ENCODE data around the gene TCF7L2.

TCF7L2 gene

GRCh38 chr10:112967200-112967599 is 17.2 kb downstream of the TCF7L2 start:
- DNase-seq: no peak

GRCh38 chr10:112969131-112969530 is 19.1 kb downstream of the TCF7L2 start:
- no peak for DNase-seq

GRCh38 chr10:112969542-112969941 is 19.5 kb downstream of the TCF7L2 start:
- no peak for DNase-seq

- no peak for DNase-seq
Observed at GRCh38 chr10:112970021-112970420, 20.0 kb downstream of the TCF7L2 start.

- no peak for DNase-seq
Observed at GRCh38 chr10:112972606-112973005, 22.6 kb downstream of the TCF7L2 start.

- DNase-seq: no peak
Observed at GRCh38 chr10:112973046-112973445, 23.0 kb downstream of the TCF7L2 start.

- no peak for DNase-seq
Observed at GRCh38 chr10:112973805-112974204, 23.8 kb downstream of the TCF7L2 start.

- peak; percentile 78 for DNase-seq
Observed at GRCh38 chr10:112977426-112977898, 27.4 kb downstream of the TCF7L2 start.

GRCh38 chr10:112979927-112980326 is 29.9 kb downstream of the TCF7L2 start:
- DNase-seq: no peak

GRCh38 chr10:112980937-112981336 is 30.9 kb downstream of the TCF7L2 start:
- no peak for DNase-seq

- no peak for DNase-seq
Observed at GRCh38 chr10:112981553-112981952, 31.5 kb downstream of the TCF7L2 start.

- no peak for DNase-seq
Observed at GRCh38 chr10:112983444-112984056, 33.5 kb downstream of the TCF7L2 start.

GRCh38 chr10:112984756-112985155 is 34.7 kb downstream of the TCF7L2 start:
- no peak for DNase-seq

GRCh38 chr10:112985690-112986543 is 35.9 kb downstream of the TCF7L2 start:
- no peak for DNase-seq

GRCh38 chr10:112986544-112987190 is 36.6 kb downstream of the TCF7L2 start:
- DNase-seq: no peak

GRCh38 chr10:112988839-112989406 is 38.9 kb downstream of the TCF7L2 start:
- no peak for DNase-seq

GRCh38 chr10:112989826-112990225 is 39.8 kb downstream of the TCF7L2 start:
- DNase-seq: no peak

GRCh38 chr10:112990271-112990670 is 40.2 kb downstream of the TCF7L2 start:
- DNase-seq: no peak

GRCh38 chr10:112991888-112992491 is 41.9 kb downstream of the TCF7L2 start:
- DNase-seq: no peak

GRCh38 chr10:112996462-112996861 is 46.4 kb downstream of the TCF7L2 start:
- DNase-seq: no peak

GRCh38 chr10:112999102-112999501 is 49.1 kb downstream of the TCF7L2 start:
- DNase-seq: no peak

- DNase-seq: no peak
Observed at GRCh38 chr10:113000442-113000841, 50.4 kb downstream of the TCF7L2 start.
